Stimulated activated CD4-positive, alpha-beta T cell treated with anti-CD3 and anti-CD28 coated beads, Interleukin-12 subunit alpha, Interleukin-12 subunit beta, amount 100 ng/mL, for 48 hours (primary cell): Measurements from ENCODE around the gene ZNF606.
A peak's percentile ranks its signal among the peaks of the same experiment; 100 is the strongest.

ENCODE experiments used
- DNase-seq, 3 donors: peaks; one replicate each; pipeline ENCODE4 v3.0.0-alpha.2; 2020; ENCODE audit warnings: low read depth in 2 of 3, low spot score in 1 of 3

Gene ZNF606

GRCh38 chr19:57934820-57935665 lies 67.6 kb downstream of the ZNF606 start, which contains the start of gene ZNF418:
ZNF418 (minus strand) TSS chr19:57935402; CDS start chr19:57933822, 1,580 bp downstream.
- peak in 2 of 3 donors; percentile 7 to 21 for DNase-seq

GRCh38 chr19:57927587-57927986 lies 75.0 kb downstream of the ZNF606 start:
- no peak for DNase-seq
